GM19238 (cell line): ENCODE results near the gene C2orf49.

Source experiments
- DNase-seq: peaks from one replicate; pipeline ENCODE4 v3.0.0; 2011; ENCODE audit warnings: low spot score; ENCODE audit not compliant: insufficient read length

Gene C2orf49

GRCh38 chr2:105382177-105382576 is 44.8 kb downstream of the C2orf49 start:
- DNase-seq: no peak

GRCh38 chr2:105383432-105384166 is 46.3 kb downstream of the C2orf49 start:
- DNase-seq: no peak

- DNase-seq: no peak
Observed at GRCh38 chr2:105384216-105384615, 46.9 kb downstream of the C2orf49 start.

GRCh38 chr2:105384861-105385260 is 47.5 kb downstream of the C2orf49 start:
- no peak for DNase-seq

GRCh38 chr2:105385731-105386540 is 48.6 kb downstream of the C2orf49 start:
- no peak for DNase-seq

- DNase-seq: no peak
Observed at GRCh38 chr2:105387225-105387624, 49.9 kb downstream of the C2orf49 start.

GRCh38 chr2:105388971-105389381 is 51.6 kb downstream of the C2orf49 start:
- DNase-seq: no peak

- DNase-seq: no peak
Observed at GRCh38 chr2:105390454-105390853, 53.1 kb downstream of the C2orf49 start.

- DNase-seq: no peak
Observed at GRCh38 chr2:105391058-105391627, 53.8 kb downstream of the C2orf49 start.

- no peak for DNase-seq
Observed at GRCh38 chr2:105391763-105392662, 54.7 kb downstream of the C2orf49 start.

- DNase-seq: no peak
Observed at GRCh38 chr2:105393373-105394055, 56.2 kb downstream of the C2orf49 start.

GRCh38 chr2:105394951-105395611 is 57.7 kb downstream of the C2orf49 start:
- DNase-seq: no peak

- DNase-seq: no peak
Observed at GRCh38 chr2:105395691-105396090, 58.4 kb downstream of the C2orf49 start.

GRCh38 chr2:105396254-105397024 is 59.1 kb downstream of the C2orf49 start:
- DNase-seq: no peak

GRCh38 chr2:105397025-105397722 is 59.8 kb downstream of the C2orf49 start:
- no peak for DNase-seq

- DNase-seq: no peak
Observed at GRCh38 chr2:105397953-105398335, 60.6 kb downstream of the C2orf49 start.

GRCh38 chr2:105398336-105399206 is 61.2 kb downstream of the C2orf49 start, which contains the start of gene FHL2:
TSS of gene FHL2 (minus strand) at chr2:105399051. CDS start at chr2:105386516, 12,535 bp downstream.
- peak; percentile 74 for DNase-seq
